K562 (cell line): ENCODE measurements around the gene TCP10L. TPM values are rescaled to one million over a fixed set of nuclear protein-coding genes. Genes with fewer than 3 reads are reported as not detected.
A peak's percentile ranks its signal among the peaks of the same experiment; 100 is the strongest.

Source experiments
- ASH1L ChIP-seq: fragments of 450-650 bp; IDR thresholded peaks from 2 replicates; pipeline ENCODE4 v1.6.1; 2018; ENCODE audit warnings: borderline replicate concordance, mild to moderate bottlenecking, low read depth; ENCODE audit not compliant: partially characterized antibody
- E4F1 ChIP-seq: fragments of 250-450 bp; sonication (Bioruptor Pico); IDR thresholded peaks from 2 replicates; pipeline ENCODE4 v1.5.0; 2021; ENCODE audit warnings: mild to moderate bottlenecking, borderline replicate concordance
- ETS1 ChIP-seq: conservative IDR thresholded peaks from 2 replicates; pipeline ENCODE4 v1.6.1; 2011; ENCODE audit warnings: low read depth, mild to moderate bottlenecking, low read length; ENCODE audit not compliant: control insufficient read depth
- ETV5 ChIP-seq: sonication (generic); formaldehyde crosslinking; IDR thresholded peaks from 2 replicates; pipeline ENCODE4 v1.4.0; 2020; ENCODE audit warnings: low read depth, mild to moderate bottlenecking, missing genetic modification reagents
- FOXM1 ChIP-seq, 2 experiments: fragments of 450-650 bp in 1 of 2; sonication (generic) in 1 of 2; formaldehyde crosslinking in 1 of 2; IDR thresholded peaks; 2 replicates each; pipeline versions ENCODE4 v1.6.1 to v1.9.0; 2017 to 2022; ENCODE audit warnings: low read depth in 2 of 2, mild to moderate bottlenecking in 2 of 2, missing genetic modification reagents in 1 of 2, moderate library complexity in 1 of 2
- KAT8 ChIP-seq: fragments of 450-650 bp; IDR thresholded peaks from 2 replicates; pipeline ENCODE4 v1.6.1; 2016; ENCODE audit warnings: low read depth, mild to moderate bottlenecking
- KLF1 ChIP-seq: fragments of 450-650 bp; IDR thresholded peaks from 2 replicates; pipeline ENCODE4 v1.6.1; 2016; ENCODE audit warnings: missing genetic modification characterization, missing compliant biosample characterization
- KLF10 ChIP-seq: fragments of 250-450 bp; sonication (Bioruptor Pico); IDR thresholded peaks from 2 replicates; pipeline ENCODE4 v1.6.1; 2021; ENCODE audit warnings: matching md5 sums
- NCOA2 ChIP-seq, 2 experiments: fragments of 450-650 bp; IDR thresholded peaks; 2 replicates each; pipeline ENCODE4 v1.6.1; 2018; ENCODE audit warnings: mild to moderate bottlenecking in 2 of 2, moderate library complexity in 1 of 2; ENCODE audit not compliant: partially characterized antibody in 2 of 2
- NR3C1 ChIP-seq: sonication (generic); formaldehyde crosslinking; IDR thresholded peaks from 2 replicates; pipeline ENCODE4 v1.8.1; 2022; ENCODE audit warnings: missing genetic modification reagents
- PRPF4 ChIP-seq: fragments of 200-400 bp; formaldehyde crosslinking; IDR thresholded peaks from one replicate; pipeline ENCODE4 v1.6.1; 2017; ENCODE audit warnings: low read length, low read depth, mild to moderate bottlenecking; ENCODE audit not compliant: insufficient read depth, poor library complexity, severe bottlenecking
- SMARCB1 ChIP-seq: IDR thresholded peaks from 2 replicates; pipeline ENCODE4 v1.6.1; 2011; ENCODE audit warnings: improper control_type of control experiment, low read depth; ENCODE audit not compliant: insufficient read length
- TAL1 ChIP-seq: fragments of 450-650 bp; IDR thresholded peaks from 2 replicates; pipeline ENCODE4 v1.6.1; 2016; ENCODE audit warnings: mild to moderate bottlenecking
- ZNF140 ChIP-seq: fragments of 250-450 bp; sonication (Bioruptor Pico); IDR thresholded peaks from 2 replicates; pipeline ENCODE4 v1.8.0; 2021; ENCODE audit warnings: moderate library complexity, mild to moderate bottlenecking, inconsistent platforms
- polyA plus RNA-seq, 8 experiments: library from polyadenylated mRNA; depleted of rRNA in 4 of 8; stranded (reverse) in 5 of 8; unstranded in 3 of 8; fragments of >200 nt; fragmentation: Nextera tagmentation in 2 of 8; fragmentation: Illumina TruSeq in 1 of 8; extraction: Ambion mirVana in 2 of 8; extraction: Trizol in 1 of 8; gene quantifications; 2 replicates each; pipeline versions ENCODE4 v1.2.1 to v1.2.3, GENCODE V29; 2011 to 2014; ENCODE audit warnings: inconsistent platforms in 1 of 8, missing spikeins in 1 of 8
- total RNA-seq, 7 experiments: library from RNA; depleted of rRNA in 6 of 7; stranded (reverse); fragments of >200 nt in 6 of 7; fragmentation: Illumina TruSeq in 2 of 7; extraction: Trizol in 2 of 7; gene quantifications; 2 replicates each; pipeline versions ENCODE4 v1.2.1 to v1.2.3, GENCODE V29; 2011 to 2021; ENCODE audit warnings: low replicate concordance in 1 of 7
- TF ChIP-seq, protein P1 (sequence below): fragments of 250-450 bp; sonication (Bioruptor Pico); IDR thresholded peaks from 2 replicates; pipeline ENCODE4 v1.8.0; 2022; ENCODE audit warnings: inconsistent platforms
- TF ChIP-seq, protein P2 (sequence below): sonication (generic); formaldehyde crosslinking; IDR thresholded peaks from 2 replicates; pipeline ENCODE4 v1.8.1; 2023; ENCODE audit warnings: mild to moderate bottlenecking, missing genetic modification reagents

Gene TCP10L
- total and polyA plus RNA-seq, 9 of the 15 experiments (the other 6 are each of a cell fraction or from before 2014, with no cell fraction given): 0.34 to 0.91 (median 0.56) TPM; not detected in 2

DNA sequence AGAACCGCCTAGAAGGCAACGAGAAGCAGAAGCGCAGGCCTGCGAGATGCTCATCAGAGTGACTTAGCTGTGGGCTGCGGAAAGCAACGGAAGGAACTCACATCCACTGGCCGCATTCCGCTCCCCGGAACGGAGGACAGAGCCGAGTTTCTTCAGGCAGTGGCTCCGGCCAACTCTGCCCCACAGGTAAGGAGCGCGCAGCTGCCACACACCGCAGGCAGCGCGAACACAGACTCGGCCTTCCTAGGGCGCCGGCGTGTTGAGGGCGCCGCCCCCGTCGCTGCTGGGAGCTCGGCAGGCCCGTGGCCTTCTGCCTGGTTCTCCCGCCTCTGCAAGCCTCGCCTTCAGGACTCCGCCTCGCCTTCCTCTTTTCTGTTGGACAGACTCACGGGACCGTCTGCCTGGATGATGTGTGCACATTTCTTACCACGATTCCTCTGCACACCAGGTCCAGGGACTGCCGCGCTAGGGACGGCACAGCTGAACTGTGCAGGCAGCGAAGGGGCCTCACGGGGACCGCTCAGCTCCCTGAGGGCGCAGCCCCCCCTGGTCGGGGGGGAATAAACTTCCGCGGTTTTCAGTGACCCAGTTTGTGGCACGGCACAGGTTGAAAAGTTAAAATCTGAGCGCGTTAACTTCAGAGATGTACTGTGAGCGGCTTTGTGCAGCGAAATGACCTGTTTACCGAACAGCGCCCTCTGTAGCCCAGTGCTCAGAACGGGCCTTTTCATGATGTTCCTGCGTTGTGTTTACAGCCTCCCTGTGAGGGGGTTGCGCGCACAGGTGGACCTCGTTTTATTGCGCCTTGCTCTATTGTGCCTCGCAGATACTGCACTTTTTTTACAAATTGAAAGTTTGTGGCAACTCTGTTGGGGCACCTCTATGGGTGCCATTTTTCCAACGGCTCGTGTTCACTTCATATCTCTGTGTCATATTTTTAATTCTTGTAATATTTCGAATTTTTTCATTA lies 15.8 kb downstream of the TCP10L start (continued):
- TF ChIP-seq FOXM1 (IDR thresholded peaks at IDR 0.05; ENCODE audit: low read depth): no peak; the same call in 1 of the 2 replicates
- no peak for TF ChIP-seq FOXM1 (CRISPR knock-in tag; IDR thresholded peaks at IDR 0.05; ENCODE audit: low read depth)
- TF ChIP-seq, protein P1, sequence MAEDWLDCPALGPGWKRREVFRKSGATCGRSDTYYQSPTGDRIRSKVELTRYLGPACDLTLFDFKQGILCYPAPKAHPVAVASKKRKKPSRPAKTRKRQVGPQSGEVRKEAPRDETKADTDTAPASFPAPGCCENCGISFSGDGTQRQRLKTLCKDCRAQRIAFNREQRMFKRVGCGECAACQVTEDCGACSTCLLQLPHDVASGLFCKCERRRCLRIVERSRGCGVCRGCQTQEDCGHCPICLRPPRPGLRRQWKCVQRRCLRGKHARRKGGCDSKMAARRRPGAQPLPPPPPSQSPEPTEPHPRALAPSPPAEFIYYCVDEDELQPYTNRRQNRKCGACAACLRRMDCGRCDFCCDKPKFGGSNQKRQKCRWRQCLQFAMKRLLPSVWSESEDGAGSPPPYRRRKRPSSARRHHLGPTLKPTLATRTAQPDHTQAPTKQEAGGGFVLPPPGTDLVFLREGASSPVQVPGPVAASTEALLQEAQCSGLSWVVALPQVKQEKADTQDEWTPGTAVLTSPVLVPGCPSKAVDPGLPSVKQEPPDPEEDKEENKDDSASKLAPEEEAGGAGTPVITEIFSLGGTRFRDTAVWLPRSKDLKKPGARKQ (CRISPR knock-in tag): peak; percentile 66; the same call in 1 of the 2 replicates
- no peak for TF ChIP-seq KAT8
- TF ChIP-seq ZNF140 (CRISPR knock-in tag): no peak
- no peak for TF ChIP-seq E4F1 (CRISPR knock-in tag)
- no peak for TF ChIP-seq KLF1 (tag)
- no peak for TF ChIP-seq NCOA2 (IDR thresholded peaks at IDR 0.05; ENCODE audit: partially characterized antibody in 2 of 2)
- no peak for TF ChIP-seq KLF10 (CRISPR knock-in tag)
- TF ChIP-seq PRPF4: no peak
- no peak for TF ChIP-seq NR3C1 (CRISPR knock-in tag)
- TF ChIP-seq ETS1: no peak; the same call in 1 of the 2 replicates
- TF ChIP-seq ASH1L: no peak
- 0 out of 2 replicates have a peak, but pooled peaks have one; percentile 12 for TF ChIP-seq ETV5
- no peak for TF ChIP-seq SMARCB1
- no peak for TF ChIP-seq TAL1
- TF ChIP-seq, protein P2, sequence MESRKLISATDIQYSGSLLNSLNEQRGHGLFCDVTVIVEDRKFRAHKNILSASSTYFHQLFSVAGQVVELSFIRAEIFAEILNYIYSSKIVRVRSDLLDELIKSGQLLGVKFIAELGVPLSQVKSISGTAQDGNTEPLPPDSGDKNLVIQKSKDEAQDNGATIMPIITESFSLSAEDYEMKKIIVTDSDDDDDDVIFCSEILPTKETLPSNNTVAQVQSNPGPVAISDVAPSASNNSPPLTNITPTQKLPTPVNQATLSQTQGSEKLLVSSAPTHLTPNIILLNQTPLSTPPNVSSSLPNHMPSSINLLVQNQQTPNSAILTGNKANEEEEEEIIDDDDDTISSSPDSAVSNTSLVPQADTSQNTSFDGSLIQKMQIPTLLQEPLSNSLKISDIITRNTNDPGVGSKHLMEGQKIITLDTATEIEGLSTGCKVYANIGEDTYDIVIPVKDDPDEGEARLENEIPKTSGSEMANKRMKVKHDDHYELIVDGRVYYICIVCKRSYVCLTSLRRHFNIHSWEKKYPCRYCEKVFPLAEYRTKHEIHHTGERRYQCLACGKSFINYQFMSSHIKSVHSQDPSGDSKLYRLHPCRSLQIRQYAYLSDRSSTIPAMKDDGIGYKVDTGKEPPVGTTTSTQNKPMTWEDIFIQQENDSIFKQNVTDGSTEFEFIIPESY (CRISPR knock-in tag): no peak
